Measurements from ENCODE around the gene UPF1.

- no peak for TF ChIP-seq CTCF (IDR thresholded peaks at IDR 0.05)
- TF ChIP-seq POLR2A (IDR thresholded peaks at IDR 0.05), result no peak
- no peak for TF ChIP-seq POLR2AphosphoS5 (IDR thresholded peaks at IDR 0.05)
Measured at GRCh38 chr19:18908917-18909619, 77.3 kb downstream of the UPF1 start.

Data from upper lobe of left lung (tissue), 4 donors.